ENCODE measurements around the gene SCFD2.

DNA sequence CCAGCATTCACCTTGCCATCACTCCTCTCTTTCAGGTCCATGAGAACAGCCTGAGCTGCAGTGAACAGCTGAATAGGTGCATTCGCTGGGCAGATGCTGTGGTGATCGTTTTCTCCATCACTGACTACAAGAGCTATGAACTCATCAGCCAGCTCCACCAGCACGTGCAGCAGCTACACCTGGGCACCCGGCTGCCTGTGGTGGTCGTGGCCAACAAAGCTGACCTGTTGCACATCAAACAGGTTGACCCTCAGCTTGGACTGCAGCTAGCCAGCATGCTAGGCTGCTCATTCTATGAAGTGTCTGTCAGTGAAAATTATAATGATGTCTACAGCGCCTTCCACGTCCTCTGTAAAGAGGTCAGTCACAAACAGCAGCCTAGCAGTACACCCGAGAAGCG, 500.6 kb downstream of the SCFD2 start:
- TF ChIP-seq, protein P1, sequence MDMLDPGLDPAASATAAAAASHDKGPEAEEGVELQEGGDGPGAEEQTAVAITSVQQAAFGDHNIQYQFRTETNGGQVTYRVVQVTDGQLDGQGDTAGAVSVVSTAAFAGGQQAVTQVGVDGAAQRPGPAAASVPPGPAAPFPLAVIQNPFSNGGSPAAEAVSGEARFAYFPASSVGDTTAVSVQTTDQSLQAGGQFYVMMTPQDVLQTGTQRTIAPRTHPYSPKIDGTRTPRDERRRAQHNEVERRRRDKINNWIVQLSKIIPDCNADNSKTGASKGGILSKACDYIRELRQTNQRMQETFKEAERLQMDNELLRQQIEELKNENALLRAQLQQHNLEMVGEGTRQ (IDR thresholded peaks at IDR 0.05; ENCODE audit: borderline replicate concordance, low read depth, low read length), result no peak
- no peak for TF ChIP-seq EZH2phosphoT487 (IDR thresholded peaks at IDR 0.05; ENCODE audit: borderline replicate concordance, low read depth)
